HepG2 (cell line): Measurements from ENCODE around the gene TSPAN9. TPM values are rescaled to one million over a fixed set of nuclear protein-coding genes. Genes with fewer than 3 reads are reported as not detected.

Experiments
- ATAC-seq: fragments of 200-7000 bp; cut with Tn5 transposase; 3 replicates; pipeline ENCODE4 v1.9.1; 2020; ENCODE audit warnings: mild to moderate bottlenecking, moderate library complexity
- BruUV-seq: library from RNA; stranded (reverse); fragments of 400-500 nt; replicated peaks from 2 replicates; lab custom pipeline; 2021; lab: Mats Ljungman, UMichigan
- CTCF ChIA-PET: fragments of 300-600 bp; formaldehyde crosslinking; extraction: SDS; loops from one replicate; lab custom pipeline; 2021; ENCODE audit warnings: low total read pairs, inconsistent platforms, low intra/inter-chr PET ratio; lab: Yijun Ruan, JAX
- POLR2A ChIA-PET: fragments of 350-600 bp; sonication (Branson Sonifier 250); formaldehyde crosslinking; loops from one replicate; lab custom pipeline; 2020; ENCODE audit warnings: antibody characterized with exemption, inconsistent platforms; lab: Yijun Ruan, JAX
- DNase-seq: peaks from one replicate; pipeline ENCODE4 v3.0.0-alpha.2; 2015; ENCODE audit warnings: low spot score
- FAIRE-seq: peaks from 3 replicates; lab custom pipeline; 2011; peaks lifted over from hg19 to GRCh38; lab: Jason Lieb, UNC
- H2AFZ ChIP-seq: one replicate; pipeline ENCODE4 v1.6.1; 2011; ENCODE audit warnings: low read length, inconsistent platforms
- H3K27ac ChIP-seq: fragments of 300-600 bp; 3 replicates; pipeline ENCODE4 v1.8.0; 2011; ENCODE audit warnings: mixed run types, mild to moderate bottlenecking, mixed read lengths, low read length, inconsistent platforms; ENCODE audit not compliant: insufficient read depth; ENCODE audit errors: extremely low read length
- H3K27me3 ChIP-seq, 2 experiments: fragments of 200-600 bp in 1 of 2; 2 replicates in 1 of 2; 3 replicates in 1 of 2; pipeline versions ENCODE4 v1.6.0 to v1.8.0; 2011; ENCODE audit warnings: low read length in 2 of 2, mild to moderate bottlenecking in 2 of 2, moderate library complexity in 2 of 2, inconsistent platforms in 1 of 2; ENCODE audit not compliant: insufficient read depth in 2 of 2, control insufficient read depth in 1 of 2
- H3K36me3 ChIP-seq, 2 experiments: fragments of 200-600 bp in 1 of 2; replicated peaks in 1 of 2; 2 replicates in 1 of 2; 3 replicates in 1 of 2; pipeline versions ENCODE4 v1.5.1 to v1.8.0; 2011; ENCODE audit warnings: low read length in 2 of 2, inconsistent platforms in 1 of 2; ENCODE audit not compliant: insufficient read depth in 2 of 2, control insufficient read depth in 1 of 2
- H3K4me1 ChIP-seq: 2 replicates; pipeline ENCODE4 v1.5.1; 2012; ENCODE audit warnings: low read length, inconsistent platforms; ENCODE audit not compliant: insufficient read depth
- H3K4me2 ChIP-seq: 2 replicates; pipeline ENCODE4 v1.6.0; 2011; ENCODE audit warnings: low read depth, low read length, inconsistent platforms
- H3K4me3 ChIP-seq, 3 experiments: fragments of 200-600 bp in 1 of 3; sonication (generic), shearing (Covaris generic) in 1 of 3; replicated peaks in 1 of 3; 2 replicates each; pipeline ENCODE4 v1.5.1; 2011 to 2016; ENCODE audit warnings: low read length in 3 of 3, inconsistent platforms in 2 of 3, low read depth in 2 of 3, mild to moderate bottlenecking in 2 of 3, control low read depth in 1 of 3, mixed read lengths in 1 of 3; ENCODE audit not compliant: insufficient read depth in 1 of 3
- H3K79me2 ChIP-seq: one replicate; pipeline ENCODE4 v1.6.1; 2011; ENCODE audit warnings: low read length, inconsistent platforms; ENCODE audit not compliant: insufficient read depth
- H3K9ac ChIP-seq: 2 replicates; pipeline ENCODE4 v1.6.0; 2011; ENCODE audit warnings: mild to moderate bottlenecking, low read depth, low read length, inconsistent platforms; ENCODE audit not compliant: insufficient read depth
- H3K9me3 ChIP-seq: 2 replicates; pipeline ENCODE4 v1.5.1; 2012; ENCODE audit warnings: mild to moderate bottlenecking, low read length
- H4K20me1 ChIP-seq: 2 replicates; pipeline ENCODE4 v1.6.0; 2011; ENCODE audit warnings: inconsistent platforms, mild to moderate bottlenecking, low read length, moderate library complexity; ENCODE audit not compliant: insufficient read depth
- AGO1 ChIP-seq: fragments of 200-400 bp; formaldehyde crosslinking; IDR thresholded peaks from 2 replicates; pipeline ENCODE4 v1.6.1; 2017; ENCODE audit warnings: mild to moderate bottlenecking, low read depth, low read length, moderate library complexity; ENCODE audit not compliant: poor library complexity, severe bottlenecking
- KDM4B ChIP-seq: sonication (generic); formaldehyde crosslinking; IDR thresholded peaks from 2 replicates; pipeline ENCODE4 v1.4.0; 2020; ENCODE audit warnings: missing genetic modification reagents
- MAFK ChIP-seq, 2 experiments: IDR thresholded peaks in 1 of 2; conservative IDR thresholded peaks in 1 of 2; 2 replicates each; pipeline ENCODE4 v1.6.1; 2011; ENCODE audit warnings: improper control_type of control experiment in 2 of 2, low read length in 2 of 2
- MTF1 ChIP-seq: sonication (generic); formaldehyde crosslinking; IDR thresholded peaks from 2 replicates; pipeline ENCODE4 v1.5.0; 2020; ENCODE audit warnings: missing genetic modification reagents
- TBX2 ChIP-seq: sonication (generic); formaldehyde crosslinking; IDR thresholded peaks from 2 replicates; pipeline ENCODE4 v1.5.0; 2020; ENCODE audit warnings: missing genetic modification reagents, mild to moderate bottlenecking, borderline replicate concordance
- ZNF503 ChIP-seq: sonication (generic); formaldehyde crosslinking; IDR thresholded peaks from 2 replicates; pipeline ENCODE4 v1.4.0; 2020; ENCODE audit warnings: missing genetic modification reagents
- WGBS: methylation state at CpG from one replicate; pipeline ENCODE4 v1.1.6; 2017; ENCODE audit warnings: low lambda C conversion rate; 5-methylcytosine and 5-hydroxymethylcytosine counted together
- in situ Hi-C: cut with HindIII; loops from 2 replicates; pipeline ENCODE4 v1.10.0; 2017; ENCODE audit warnings: low pct_unique_long_range_greater_than_20kb; ENCODE audit not compliant: extremely low pct_ligation_motif_present
- intact Hi-C: fragments of 100-400 bp; cut with micrococcal nuclease; formaldehyde crosslinking; loops from one replicate; pipeline ENCODE4 v1.10.0; 2022; ENCODE audit not compliant: unreplicated experiment
- polyA plus RNA-seq, 8 experiments: library from polyadenylated mRNA; depleted of rRNA in 3 of 8; stranded (reverse) in 7 of 8; unstranded in 1 of 8; fragments of >200 nt; fragmentation: Illumina TruSeq in 4 of 8; extraction: Trizol in 4 of 8; gene quantifications; 2 replicates each; pipeline versions ENCODE4 v1.2.1 to v1.2.3, GENCODE V29; 2011 to 2016; ENCODE audit warnings: low read depth in 4 of 8, missing spikeins in 1 of 8, mixed read lengths in 1 of 8; ENCODE audit not compliant: insufficient read depth in 1 of 8
- total RNA-seq, 5 experiments: library from RNA; depleted of rRNA; stranded (reverse); fragments of >200 nt; fragmentation: Illumina TruSeq; extraction: Trizol; gene quantifications; 2 replicates each; pipeline ENCODE4 v1.2.3, GENCODE V29; 2016; ENCODE audit warnings: low read depth in 1 of 5
- TF ChIP-seq, protein P1 (sequence below): IDR thresholded peaks from 2 replicates; pipeline ENCODE4 v1.6.1; 2018; ENCODE audit warnings: missing genetic modification reagents, mild to moderate bottlenecking, missing compliant biosample characterization
- TF ChIP-seq, protein P2 (sequence below), 2 experiments: sonication (generic) in 1 of 2; formaldehyde crosslinking in 1 of 2; IDR thresholded peaks; 2 replicates each; pipeline versions ENCODE4 v1.4.0 to v1.6.1; 2018 to 2020; ENCODE audit warnings: missing genetic modification reagents in 2 of 2, borderline replicate concordance in 1 of 2, low read depth in 1 of 2, mild to moderate bottlenecking in 1 of 2, missing biosample characterization in 1 of 2

Gene TSPAN9
- total and polyA plus RNA-seq, 2 of the 13 experiments (the other 11 are each of a cell fraction or from before 2014, with no cell fraction given): 18.1 to 42.3 TPM

DNA sequence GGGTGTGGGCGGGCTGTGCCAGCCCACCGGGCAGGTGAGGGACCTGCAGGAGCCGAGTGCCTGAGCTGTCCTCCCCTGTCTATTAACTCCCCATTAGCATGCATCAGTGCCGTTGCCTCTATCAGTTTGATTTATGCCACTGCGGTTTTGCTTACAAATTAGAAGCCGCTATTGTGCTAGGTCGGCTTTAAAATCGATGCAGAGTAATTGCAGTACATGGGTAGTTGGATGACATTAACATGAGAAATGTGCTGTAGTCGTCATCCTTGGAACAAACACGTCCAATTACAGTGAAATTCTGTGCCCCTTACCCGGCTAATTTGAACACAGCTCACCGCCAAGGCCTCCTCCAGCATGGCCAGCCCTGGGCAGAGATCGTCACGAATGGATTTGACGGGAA is 145.8 kb downstream of the TSPAN9 start:
- Histone ChIP-seq H3K9ac (no peak overlapping the region), H3K4me2 (no peak overlapping the region), H3K9me3 (no peaks in the 10 kb centered on the region), H2AFZ (no peak overlapping the region), H3K79me2 (no peaks in the 10 kb centered on the region), H3K27ac (no peak overlapping the region), H3K36me3 (peaks cover 0 to 1% of the 10 kb centered on the region in 2 experiments; a peak in 1 of 5 replicates), H3K27me3 (no peaks in the 10 kb centered on the region), H4K20me1 (no peaks in the 10 kb centered on the region), H3K4me1 (no peaks in the 10 kb centered on the region), H3K4me3 (no peak overlapping the region)
- in situ Hi-C loops: no loop called here
- intact Hi-C loops: no loop called here
- POLR2A ChIA-PET: no interaction called here
- DNase-seq (no peak), ATAC-seq (no peak), FAIRE-seq (no peak)
- TF ChIP-seq KDM4B (CRISPR knock-in tag): no peak
- TF ChIP-seq MAFK (conservative IDR thresholded peaks at IDR 0.05 in 1 of 2, IDR thresholded peaks at IDR 0.05 in 1 of 2; ENCODE audit: low read length in 2 of 2): peak; percentile 39 to 59; a peak in 3 of 4 replicates
- 96% methylated on average over 12 of the region's 15 CpGs for WGBS
- BruUV-seq: no TSS peak
- CTCF ChIA-PET: no interaction called here

DNA sequence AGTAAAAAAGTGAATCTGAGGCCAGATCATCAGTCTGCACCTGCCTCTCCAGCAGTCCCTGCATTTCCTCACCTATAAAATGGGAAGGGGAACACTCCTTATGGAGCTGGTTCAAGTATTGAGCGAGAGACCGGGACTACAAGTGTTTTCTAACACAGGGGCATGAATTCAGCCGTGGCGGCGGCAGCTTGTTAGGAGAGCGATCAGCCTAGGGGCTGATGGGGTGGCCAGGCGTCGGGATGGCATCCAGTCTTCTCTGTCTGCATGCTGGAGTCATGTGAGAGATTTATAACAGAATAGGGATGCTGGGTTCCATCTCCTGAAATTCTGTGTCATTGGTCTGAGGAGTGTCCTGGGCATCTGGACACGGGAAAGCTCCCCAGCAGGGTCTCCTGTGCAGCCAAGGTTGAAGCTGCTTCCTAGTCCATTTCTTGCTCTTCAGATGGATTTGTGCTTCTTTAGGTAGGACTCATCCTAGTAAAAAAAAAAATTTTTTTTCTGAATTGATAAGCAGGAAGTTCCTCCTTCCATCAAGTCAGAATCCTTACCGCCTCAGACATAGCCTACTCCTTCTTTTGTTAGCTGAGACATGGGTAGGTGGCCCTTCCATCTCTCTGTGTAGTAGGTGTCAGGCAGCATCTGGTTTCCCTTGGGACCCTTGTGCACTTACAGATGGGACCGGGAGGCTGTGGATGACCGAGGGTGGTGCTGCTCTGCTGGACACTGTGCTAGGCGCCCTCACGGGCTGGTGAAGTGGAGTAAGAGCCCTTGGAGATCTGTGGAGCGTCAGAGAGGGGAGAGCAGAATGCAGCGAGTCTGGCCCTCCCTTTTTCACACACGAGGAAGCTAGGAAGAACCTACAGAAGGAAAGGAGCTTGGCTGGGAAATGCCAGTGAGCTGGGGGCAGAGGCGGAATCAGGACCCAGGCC is 146.7 kb downstream of the TSPAN9 start:
- intact Hi-C loops: no loop called here
- H4K20me1 ChIP-seq: no peaks in the 10 kb centered on the region
- H3K79me2 ChIP-seq: no peaks in the 10 kb centered on the region
- no peaks in the 10 kb centered on the region for H3K27me3 ChIP-seq
- H3K4me2 ChIP-seq: no peak overlapping the region
- DNase-seq: no peak
- no peaks in the 10 kb centered on the region for H3K4me1 ChIP-seq
- no peak overlapping the region for H3K4me3 ChIP-seq
- in situ Hi-C loops: no loop called here
- CTCF ChIA-PET: no interaction called here
- BruUV-seq: no TSS peak
- FAIRE-seq: no peak
- H3K27ac ChIP-seq: no peak overlapping the region
- WGBS: 91% methylated on average over 16 of the region's 18 CpGs
- POLR2A ChIA-PET: no interaction called here
- H3K36me3 ChIP-seq: peaks cover 0 to 1% of the 10 kb centered on the region in 2 experiments; a peak in 1 of 5 replicates
- H3K9ac ChIP-seq: no peak overlapping the region
- ATAC-seq: no peak
- no peak overlapping the region for H2AFZ ChIP-seq
- H3K9me3 ChIP-seq: no peaks in the 10 kb centered on the region
- no peak for TF ChIP-seq ZNF503 (CRISPR knock-in tag)
- no peak for TF ChIP-seq AGO1
- TF ChIP-seq, protein P1, sequence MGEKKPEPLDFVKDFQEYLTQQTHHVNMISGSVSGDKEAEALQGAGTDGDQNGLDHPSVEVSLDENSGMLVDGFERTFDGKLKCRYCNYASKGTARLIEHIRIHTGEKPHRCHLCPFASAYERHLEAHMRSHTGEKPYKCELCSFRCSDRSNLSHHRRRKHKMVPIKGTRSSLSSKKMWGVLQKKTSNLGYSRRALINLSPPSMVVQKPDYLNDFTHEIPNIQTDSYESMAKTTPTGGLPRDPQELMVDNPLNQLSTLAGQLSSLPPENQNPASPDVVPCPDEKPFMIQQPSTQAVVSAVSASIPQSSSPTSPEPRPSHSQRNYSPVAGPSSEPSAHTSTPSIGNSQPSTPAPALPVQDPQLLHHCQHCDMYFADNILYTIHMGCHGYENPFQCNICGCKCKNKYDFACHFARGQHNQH (CRISPR knock-in tag): no peak
- TF ChIP-seq, protein P2, sequence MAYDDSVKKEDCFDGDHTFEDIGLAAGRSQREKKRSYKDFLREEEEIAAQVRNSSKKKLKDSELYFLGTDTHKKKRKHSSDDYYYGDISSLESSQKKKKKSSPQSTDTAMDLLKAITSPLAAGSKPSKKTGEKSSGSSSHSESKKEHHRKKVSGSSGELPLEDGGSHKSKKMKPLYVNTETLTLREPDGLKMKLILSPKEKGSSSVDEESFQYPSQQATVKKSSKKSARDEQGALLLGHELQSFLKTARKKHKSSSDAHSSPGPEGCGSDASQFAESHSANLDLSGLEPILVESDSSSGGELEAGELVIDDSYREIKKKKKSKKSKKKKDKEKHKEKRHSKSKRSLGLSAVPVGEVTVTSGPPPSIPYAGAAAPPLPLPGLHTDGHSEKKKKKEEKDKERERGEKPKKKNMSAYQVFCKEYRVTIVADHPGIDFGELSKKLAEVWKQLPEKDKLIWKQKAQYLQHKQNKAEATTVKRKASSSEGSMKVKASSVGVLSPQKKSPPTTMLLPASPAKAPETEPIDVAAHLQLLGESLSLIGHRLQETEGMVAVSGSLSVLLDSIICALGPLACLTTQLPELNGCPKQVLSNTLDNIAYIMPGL (CRISPR knock-in tag; IDR thresholded peaks at IDR 0.05; ENCODE audit: borderline replicate concordance in 1 of 2, low read depth in 1 of 2): no peak
- TF ChIP-seq MTF1: no peak
- TF ChIP-seq TBX2 (CRISPR knock-in tag): no peak
